ENCODE data around the gene TNFRSF19. TPM values are rescaled to one million over a fixed set of nuclear protein-coding genes. Genes with fewer than 3 reads are reported as not detected.

The TNFRSF19 gene
- total RNA-seq, 2 experiments from 2014 or later: not detected

- Histone ChIP-seq H4K20me1 (ENCODE audit: insufficient read depth, low read length) (no peaks in the 10 kb centered on the region), H3K36me3 (ENCODE audit: insufficient read depth, low read length) (no peaks in the 10 kb centered on the region), H3K27ac (ENCODE audit: low read depth, low read length, poor library complexity, severe bottlenecking) (no peak overlapping the region), H3K79me2 (ENCODE audit: insufficient read depth, low read depth, low read length) (no peaks in the 10 kb centered on the region), H3K4me3 (ENCODE audit: low read depth, low read length, poor library complexity, severe bottlenecking) (no peak overlapping the region), H3K9me3 (ENCODE audit: low read length) (no peaks in the 10 kb centered on the region), H2AFZ (ENCODE audit: low read length) (no peak overlapping the region), H3K4me1 (ENCODE audit: insufficient read depth, low read length, poor library complexity, severe bottlenecking) (no peaks in the 10 kb centered on the region), H3K9me2 (ENCODE audit: insufficient read depth, low read length) (no peaks in the 10 kb centered on the region), H3K4me2 (ENCODE audit: low read length) (no peak overlapping the region)
- ChIA-PET POLR2A (no interaction called here), CTCF (ENCODE audit: unreplicated experiment) (no interaction called here)
- TF ChIP-seq EZH2phosphoT487 (IDR thresholded peaks at IDR 0.05; ENCODE audit: borderline replicate concordance, low read depth, low read length) (no peak), CTCF (conservative IDR thresholded peaks at IDR 0.05; ENCODE audit: low read length) (no peak)
- intact Hi-C loops (cut with micrococcal nuclease; ENCODE audit: unreplicated experiment): no loop called here
- BruUV-seq (replicated peaks): no TSS peak
- no peak for DNase-seq (ENCODE audit: low spot score)
Measured at GRCh38 chr13:23557733-23558132, 12.5 kb upstream of the TNFRSF19 start.

DNA sequence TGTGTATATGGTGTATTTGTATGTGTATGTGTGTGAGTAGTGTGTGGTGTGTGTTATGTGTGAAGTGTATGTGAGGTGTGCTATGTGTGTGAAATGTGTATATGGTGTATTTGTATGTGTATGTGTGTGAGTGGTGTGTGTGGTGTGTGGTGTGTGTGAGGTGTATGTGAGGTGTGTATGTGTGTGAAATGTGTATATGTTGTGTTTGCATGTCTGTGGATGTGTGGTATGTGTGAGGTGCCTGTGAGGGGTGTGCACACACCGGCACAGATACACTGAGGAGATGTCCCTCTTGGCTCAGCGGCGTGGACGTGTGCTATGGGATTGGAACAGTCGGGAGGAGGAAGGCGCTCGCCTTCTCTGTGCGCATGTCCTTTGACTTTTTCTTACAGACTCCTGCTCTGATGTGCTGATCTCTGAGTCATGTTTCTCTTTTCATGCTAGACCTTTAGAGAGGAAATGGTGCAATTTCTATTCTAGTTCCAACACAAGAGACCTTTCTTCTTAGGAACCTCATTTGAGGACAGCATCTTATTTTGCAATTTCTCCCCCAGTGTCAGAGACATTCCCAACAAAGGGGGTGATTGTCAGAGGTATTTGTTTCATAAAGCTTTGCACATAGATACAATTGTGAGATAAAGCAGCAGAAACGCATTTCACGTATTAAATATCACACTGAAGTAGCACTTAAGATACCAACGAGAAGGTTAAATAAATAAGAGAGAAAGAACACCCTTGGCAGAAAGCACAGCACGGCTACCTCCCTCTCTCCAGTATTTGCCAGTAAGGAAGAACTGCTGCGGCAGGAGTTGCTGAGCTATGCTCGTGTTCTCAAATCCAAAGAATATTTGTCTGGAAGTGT is 11.3 kb upstream of the TNFRSF19 start:
- intact Hi-C loops (cut with micrococcal nuclease; ENCODE audit: unreplicated experiment): no loop called here
- no peak overlapping the region for H3K4me3 ChIP-seq (ENCODE audit: low read depth, low read length, poor library complexity, severe bottlenecking)
- H4K20me1 ChIP-seq (ENCODE audit: insufficient read depth, low read length): no peaks in the 10 kb centered on the region
- H3K9me2 ChIP-seq (ENCODE audit: insufficient read depth, low read length): no peaks in the 10 kb centered on the region
- H3K36me3 ChIP-seq (ENCODE audit: insufficient read depth, low read length): no peaks in the 10 kb centered on the region
- TF ChIP-seq EZH2phosphoT487 (IDR thresholded peaks at IDR 0.05; ENCODE audit: borderline replicate concordance, low read depth, low read length): no peak
- TF ChIP-seq CTCF (conservative IDR thresholded peaks at IDR 0.05; ENCODE audit: low read length): no peak
- H2AFZ ChIP-seq (ENCODE audit: low read length): no peak overlapping the region
- no peak for DNase-seq (ENCODE audit: low spot score)
- CTCF ChIA-PET (ENCODE audit: unreplicated experiment): no interaction called here
- H3K4me2 ChIP-seq (ENCODE audit: low read length): no peak overlapping the region
- no TSS peak for BruUV-seq (replicated peaks)
- POLR2A ChIA-PET: interaction anchor here (0.6 kb wide), 1 partner anchor 446 kb away, joined by 4 read pairs; no protein-coding TSS in a partner anchor
- H3K4me1 ChIP-seq (ENCODE audit: insufficient read depth, low read length, poor library complexity, severe bottlenecking): no peaks in the 10 kb centered on the region
- H3K9me3 ChIP-seq (ENCODE audit: low read length): no peaks in the 10 kb centered on the region
- no peak overlapping the region for H3K27ac ChIP-seq (ENCODE audit: low read depth, low read length, poor library complexity, severe bottlenecking)
- H3K79me2 ChIP-seq (ENCODE audit: insufficient read depth, low read depth, low read length): no peaks in the 10 kb centered on the region

DNA sequence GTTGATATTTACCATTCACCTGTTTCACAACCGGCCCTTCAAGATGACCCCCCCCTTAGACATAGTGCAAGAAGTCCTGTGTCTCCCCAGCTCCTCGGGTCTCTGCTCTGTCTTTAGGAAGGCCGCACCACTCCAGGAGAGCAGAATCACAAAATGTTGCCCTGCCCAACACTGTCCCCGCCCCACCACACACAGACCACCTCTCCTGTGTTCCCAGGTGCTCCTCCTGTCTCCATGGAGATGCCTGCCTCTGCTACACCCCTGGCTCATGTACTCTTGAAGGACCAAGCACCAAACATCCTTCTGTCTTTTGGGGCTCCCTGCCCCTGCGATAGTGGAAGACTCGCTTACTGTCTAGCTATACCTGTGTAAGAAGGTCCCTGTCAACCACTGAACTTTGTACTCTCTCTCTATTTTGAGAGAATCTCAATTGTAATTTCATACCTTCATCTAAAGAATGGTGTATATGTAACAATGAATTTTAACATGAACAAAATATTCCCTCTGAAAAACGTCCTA is 9.6 kb upstream of the TNFRSF19 start:
- H3K79me2 ChIP-seq (ENCODE audit: insufficient read depth, low read depth, low read length): no peaks in the 10 kb centered on the region
- no peaks in the 10 kb centered on the region for H3K9me3 ChIP-seq (ENCODE audit: low read length)
- no peak overlapping the region for H3K27ac ChIP-seq (ENCODE audit: low read depth, low read length, poor library complexity, severe bottlenecking)
- no peak overlapping the region for H2AFZ ChIP-seq (ENCODE audit: low read length)
- BruUV-seq (replicated peaks): no TSS peak
- CTCF ChIA-PET (ENCODE audit: unreplicated experiment): no interaction called here
- no peaks in the 10 kb centered on the region for H4K20me1 ChIP-seq (ENCODE audit: insufficient read depth, low read length)
- POLR2A ChIA-PET: no interaction called here
- no peak for TF ChIP-seq CTCF (conservative IDR thresholded peaks at IDR 0.05; ENCODE audit: low read length)
- TF ChIP-seq EZH2phosphoT487 (IDR thresholded peaks at IDR 0.05; ENCODE audit: borderline replicate concordance, low read depth, low read length): no peak
- H3K4me1 ChIP-seq (ENCODE audit: insufficient read depth, low read length, poor library complexity, severe bottlenecking): no peaks in the 10 kb centered on the region
- no peaks in the 10 kb centered on the region for H3K36me3 ChIP-seq (ENCODE audit: insufficient read depth, low read length)
- intact Hi-C loops (cut with micrococcal nuclease; ENCODE audit: unreplicated experiment): no loop called here
- no peak overlapping the region for H3K4me3 ChIP-seq (ENCODE audit: low read depth, low read length, poor library complexity, severe bottlenecking)
- no peak for DNase-seq (ENCODE audit: low spot score)
- H3K9me2 ChIP-seq (ENCODE audit: insufficient read depth, low read length): no peaks in the 10 kb centered on the region
- no peak overlapping the region for H3K4me2 ChIP-seq (ENCODE audit: low read length)

Measured in OCI-LY7 (cell line).